Natural killer cell treated with Interleukin-12 subunit alpha and Interleukin-12 subunit beta and Interleukin-15 and Interleukin-18, amount 100 ng/mL, for 72 hours (primary cell): ENCODE measurements around the gene ICOSLG. TPM values are rescaled to one million over a fixed set of nuclear protein-coding genes. Genes with fewer than 3 reads are reported as not detected.

Experiments
- ATAC-seq, 2 donors: fragments of 150-1000 bp; cut with Tn5 transposase in 1 of 2; sonication (Bioruptor Pico), chemical (Tn5 transposase) in 1 of 2; 2 replicates each; pipeline ENCODE4 v1.10.0; 2021
- DNase-seq: peaks from one replicate; pipeline ENCODE4 v3.0.0; 2022; ENCODE audit warnings: low spot score
- H3K27ac Mint-ChIP-seq, 2 donors: 1 replicate in 1 of 2; 2 replicates in 1 of 2; pipeline ENCODE4 v1.8.0; 2022; ENCODE audit warnings: mixed read lengths in 2 of 2, mild to moderate bottlenecking in 1 of 2, moderate library complexity in 1 of 2
- H3K27me3 Mint-ChIP-seq, 2 donors: 1 replicate in 1 of 2; 2 replicates in 1 of 2; pipeline ENCODE4 v1.8.0; 2022; ENCODE audit warnings: mixed read lengths in 2 of 2
- H3K36me3 Mint-ChIP-seq: one replicate; pipeline ENCODE4 v1.8.0; 2022; ENCODE audit warnings: mixed read lengths
- H3K4me1 Mint-ChIP-seq, 2 donors: 1 replicate in 1 of 2; 2 replicates in 1 of 2; pipeline ENCODE4 v1.8.0; 2022; ENCODE audit warnings: low read depth in 2 of 2, mixed read lengths in 2 of 2, mild to moderate bottlenecking in 1 of 2
- H3K4me3 Mint-ChIP-seq: one replicate; pipeline ENCODE4 v1.8.0; 2022; ENCODE audit warnings: mixed read lengths
- H3K9me3 Mint-ChIP-seq: 2 replicates; pipeline ENCODE4 v1.8.0; 2022; ENCODE audit warnings: mixed read lengths
- total RNA-seq, 2 donors: library from RNA; stranded (reverse); gene quantifications; one replicate each; pipeline ENCODE4 v1.2.3, GENCODE V29; 2022

ICOSLG gene
- total RNA-seq, 2 donors from 2014 or later, result 0.24 to 0.56 TPM

DNA sequence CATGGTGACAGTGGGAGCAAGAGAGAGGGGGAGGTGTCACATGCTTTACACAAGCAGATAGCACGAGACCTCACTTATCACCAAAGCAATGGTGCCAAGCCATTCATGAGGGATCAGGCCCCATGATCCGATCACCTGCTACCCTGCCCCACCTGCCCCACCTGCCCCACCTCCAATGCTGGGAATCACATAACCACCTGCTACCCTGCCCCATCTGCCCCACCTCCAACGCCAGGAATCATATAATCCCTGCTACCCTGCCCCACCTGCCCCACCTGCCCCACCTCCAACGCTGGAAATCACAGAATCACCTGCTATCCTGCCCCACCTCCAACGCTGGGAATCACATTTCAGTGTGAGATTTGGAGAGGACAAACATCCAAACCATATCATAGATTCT is 34.3 kb upstream of the ICOSLG start:
- Mint-ChIP-seq H3K4me3 (no peak overlapping the region), H3K9me3 (no peaks in the 10 kb centered on the region), H3K4me1 (no peaks in the 10 kb centered on the region), H3K36me3 (no peaks in the 10 kb centered on the region), H3K27me3 (peaks cover 0 to 3% of the 10 kb centered on the region in 2 donors), H3K27ac (no peak overlapping the region)
- no peak for DNase-seq
- ATAC-seq, result peak in 1 of 2 donors; percentile 20

DNA sequence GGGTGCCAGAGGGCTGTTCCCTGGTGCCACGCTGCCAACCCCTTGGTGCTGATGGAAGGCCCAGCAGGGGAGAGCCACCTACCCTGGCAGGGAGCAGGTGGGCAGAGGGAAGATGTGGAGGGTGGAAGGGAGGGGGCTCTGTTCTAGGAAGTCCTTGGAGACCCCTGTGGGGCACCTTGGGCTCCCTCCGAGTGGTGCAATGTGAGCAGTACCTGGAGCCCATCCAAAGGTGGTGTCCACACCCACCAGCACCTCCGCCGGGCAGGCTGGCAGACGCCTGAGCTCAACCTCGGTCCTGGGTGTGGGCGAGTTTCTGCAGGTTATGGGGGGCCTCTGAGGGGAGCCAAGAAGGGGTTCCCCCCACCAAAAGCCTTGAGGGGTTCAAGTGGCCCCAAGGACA is 32.3 kb upstream of the ICOSLG start:
- Mint-ChIP-seq H3K27me3 (peaks cover 3 to 5% of the 10 kb centered on the region in 2 donors), H3K4me3 (no peak overlapping the region), H3K27ac (no peak overlapping the region), H3K36me3 (no peaks in the 10 kb centered on the region), H3K9me3 (no peaks in the 10 kb centered on the region), H3K4me1 (no peaks in the 10 kb centered on the region)
- no peak for DNase-seq
- ATAC-seq, result no peak

DNA sequence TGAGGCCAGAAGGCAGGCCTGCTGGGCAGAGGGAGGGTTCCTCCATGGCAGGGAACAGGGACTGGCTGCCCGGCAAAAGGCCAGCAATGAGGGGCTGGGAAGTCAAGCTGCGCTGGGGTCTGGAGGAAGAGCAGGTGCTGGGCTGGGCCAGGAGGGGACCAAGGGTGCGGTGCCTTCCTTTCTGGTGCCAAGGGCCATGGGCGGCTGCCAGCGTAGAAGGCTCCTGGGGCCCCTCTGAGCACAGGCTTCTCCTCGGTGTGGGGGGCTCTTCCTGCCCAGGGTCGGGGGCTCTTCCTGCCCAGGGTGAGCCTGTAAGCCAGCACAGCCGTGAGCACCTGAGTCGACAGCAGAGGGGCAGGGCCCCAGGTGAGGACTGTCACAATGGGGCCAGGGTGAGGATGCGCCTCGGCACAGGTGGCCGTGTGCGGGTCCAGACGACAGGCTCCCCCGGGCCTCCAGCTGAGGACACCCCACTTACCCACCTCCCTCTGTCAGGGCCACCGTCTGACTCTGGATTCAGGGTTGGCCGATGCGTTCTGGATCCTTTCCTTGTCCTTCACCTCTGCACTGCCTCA is 31.6 kb upstream of the ICOSLG start:
- Mint-ChIP-seq H3K27ac (no peak overlapping the region), H3K27me3 (peaks cover 3 to 5% of the 10 kb centered on the region in 2 donors), H3K36me3 (no peaks in the 10 kb centered on the region), H3K9me3 (no peaks in the 10 kb centered on the region), H3K4me1 (no peaks in the 10 kb centered on the region), H3K4me3 (no peak overlapping the region)
- DNase-seq (no peak), ATAC-seq (peak; percentile 9 to 15)

DNA sequence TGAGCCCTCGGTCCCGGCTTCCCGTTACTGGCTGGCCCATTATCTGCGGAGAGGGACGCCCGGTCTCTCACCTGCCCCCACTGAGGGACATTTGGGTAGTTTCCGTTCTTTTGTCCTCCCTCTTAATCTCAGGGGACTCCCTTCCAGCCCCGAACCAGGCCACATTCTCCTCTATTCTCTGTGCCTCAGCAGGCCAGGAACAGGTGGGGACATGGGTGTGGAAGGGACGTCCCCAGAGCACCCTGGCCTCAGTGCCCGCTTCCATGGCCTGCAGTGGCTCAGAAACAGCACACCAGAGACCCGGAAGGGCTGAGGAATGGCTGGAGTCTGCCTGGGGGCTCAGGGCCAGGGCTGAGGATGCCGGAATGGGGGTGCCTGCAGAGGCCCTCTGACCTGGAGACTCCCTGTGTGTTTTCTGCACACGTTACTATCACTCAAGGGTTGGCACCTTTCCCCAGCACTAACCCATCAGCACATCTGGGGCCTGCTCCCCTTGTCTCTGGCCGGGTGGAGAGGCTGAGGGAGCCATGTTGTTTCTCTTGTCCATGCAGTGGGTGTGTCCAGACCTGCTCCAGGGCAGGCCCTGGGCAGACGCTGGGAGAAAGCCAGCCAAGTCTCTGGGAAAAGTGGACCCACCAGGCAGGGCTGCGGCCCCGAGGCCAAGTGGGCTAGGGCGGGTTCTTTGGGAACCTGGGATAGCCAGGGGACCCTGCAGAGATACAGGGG is 31.0 kb upstream of the ICOSLG start:
- no peak for ATAC-seq
- H3K36me3 Mint-ChIP-seq, result no peaks in the 10 kb centered on the region
- no peak for DNase-seq
- peaks cover 3 to 5% of the 10 kb centered on the region in 2 donors for H3K27me3 Mint-ChIP-seq
- H3K9me3 Mint-ChIP-seq, result no peaks in the 10 kb centered on the region
- no peak overlapping the region for H3K4me3 Mint-ChIP-seq
- H3K27ac Mint-ChIP-seq, result no peak overlapping the region
- H3K4me1 Mint-ChIP-seq, result no peaks in the 10 kb centered on the region

DNA sequence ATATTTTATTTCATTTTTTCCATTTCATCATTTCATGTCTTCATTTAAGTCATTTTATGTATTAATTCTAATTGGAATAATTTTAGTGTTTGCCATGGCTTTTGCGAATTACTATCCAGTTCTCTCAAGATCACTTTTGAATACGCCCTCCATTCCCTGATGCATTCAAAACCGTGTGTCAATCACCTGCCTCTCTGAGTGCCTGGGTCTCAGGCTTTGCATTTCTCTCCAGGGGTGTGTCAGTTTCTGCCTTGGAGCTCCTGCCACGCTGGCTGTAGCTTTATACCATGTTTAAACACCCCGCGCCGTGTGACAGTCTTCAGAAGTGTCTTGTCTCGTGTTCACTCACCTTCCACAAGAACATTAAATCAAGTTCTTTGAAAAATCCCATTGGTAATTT is 28.3 kb upstream of the ICOSLG start:
- no peaks in the 10 kb centered on the region for H3K4me1 Mint-ChIP-seq
- H3K9me3 Mint-ChIP-seq, result no peaks in the 10 kb centered on the region
- H3K4me3 Mint-ChIP-seq, result no peak overlapping the region
- no peak overlapping the region for H3K27ac Mint-ChIP-seq
- no peaks in the 10 kb centered on the region for H3K36me3 Mint-ChIP-seq
- H3K27me3 Mint-ChIP-seq, result peaks cover 0 to 5% of the 10 kb centered on the region in 2 donors
- DNase-seq (no peak), ATAC-seq (no peak)

DNA sequence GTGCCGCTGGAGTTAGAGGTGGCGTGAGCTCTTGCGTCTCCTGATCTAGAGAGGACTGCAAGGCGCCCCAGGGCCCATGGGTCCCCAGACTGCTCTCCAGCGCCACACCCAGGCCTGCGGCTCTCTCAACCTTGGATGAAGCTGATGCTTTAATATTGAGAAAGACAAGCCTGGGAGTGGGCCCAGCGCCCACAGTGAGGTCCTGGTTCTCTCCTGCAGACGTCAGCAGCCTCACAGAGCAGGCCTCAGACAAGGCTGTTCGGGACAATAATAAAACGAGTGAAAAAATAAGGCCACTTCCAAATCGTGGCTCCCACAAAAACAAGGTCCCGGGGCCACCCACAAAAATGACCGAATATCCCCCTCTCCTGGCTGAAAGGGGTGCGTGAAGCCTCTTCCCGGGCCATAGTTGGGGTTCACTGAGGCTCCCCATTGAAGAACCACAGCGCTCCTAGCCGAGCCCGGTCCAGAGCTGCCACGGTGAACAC is 27.0 kb upstream of the ICOSLG start:
- no peak for ATAC-seq
- DNase-seq, result no peak
- no peaks in the 10 kb centered on the region for H3K9me3 Mint-ChIP-seq
- H3K27ac Mint-ChIP-seq, result no peak overlapping the region
- no peaks in the 10 kb centered on the region for H3K4me1 Mint-ChIP-seq
- no peak overlapping the region for H3K4me3 Mint-ChIP-seq
- no peaks in the 10 kb centered on the region for H3K36me3 Mint-ChIP-seq
- peaks cover 0 to 5% of the 10 kb centered on the region in 2 donors for H3K27me3 Mint-ChIP-seq

DNA sequence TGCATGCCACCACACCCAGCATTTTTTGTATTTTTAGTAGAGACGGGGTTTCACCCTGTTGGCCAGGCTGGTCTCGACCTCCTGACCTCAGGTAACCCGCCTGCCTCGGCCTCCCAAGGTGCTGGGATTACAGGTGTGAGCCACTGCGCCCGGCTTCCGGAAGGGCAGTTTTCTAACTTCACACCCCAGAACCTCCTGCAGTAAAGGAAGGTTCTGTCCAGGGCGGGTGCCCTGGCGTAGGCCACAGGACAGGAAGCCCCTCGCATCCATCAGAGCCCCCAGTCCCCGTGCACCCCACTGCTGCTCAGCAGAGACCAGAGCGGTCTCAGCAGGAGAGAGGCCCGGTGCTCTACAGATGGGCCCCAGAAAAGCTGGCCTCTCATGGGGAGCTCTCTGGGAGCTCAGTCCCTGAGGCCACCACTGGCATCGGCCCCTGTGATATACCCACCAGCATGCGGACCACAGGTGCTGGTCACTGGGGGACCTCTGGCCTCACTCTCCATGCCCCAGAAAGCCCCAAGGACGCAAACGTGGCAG is 25.1 kb upstream of the ICOSLG start:
- Mint-ChIP-seq H3K27me3 (peaks cover 0 to 5% of the 10 kb centered on the region in 2 donors), H3K4me3 (no peak overlapping the region), H3K27ac (no peak overlapping the region), H3K9me3 (no peaks in the 10 kb centered on the region), H3K36me3 (no peaks in the 10 kb centered on the region), H3K4me1 (no peaks in the 10 kb centered on the region)
- ATAC-seq, result peak; percentile 11 to 13
- no peak for DNase-seq

DNA sequence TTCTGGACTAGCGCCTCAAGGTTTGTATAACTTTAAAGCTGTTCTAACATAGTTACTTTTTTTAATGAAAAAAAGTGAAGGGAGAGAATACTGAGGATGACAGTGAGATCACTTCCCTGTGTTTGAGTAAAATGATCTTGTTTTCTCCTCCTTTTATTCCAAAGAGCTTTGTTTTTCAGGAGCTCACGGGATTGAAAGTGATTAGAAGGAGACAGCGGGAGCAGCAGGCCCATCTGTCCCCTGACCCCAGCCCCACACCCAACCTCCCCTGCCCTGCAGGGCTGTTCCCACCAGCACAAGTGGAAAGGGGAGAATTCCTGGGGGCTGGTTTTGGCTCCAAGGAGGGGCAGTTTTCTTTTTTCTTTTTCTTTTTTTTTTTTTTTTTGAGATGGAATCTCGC is 23.0 kb upstream of the ICOSLG start:
- Mint-ChIP-seq H3K36me3 (no peaks in the 10 kb centered on the region), H3K9me3 (no peaks in the 10 kb centered on the region), H3K27me3 (no peaks in the 10 kb centered on the region), H3K27ac (no peak overlapping the region), H3K4me1 (no peaks in the 10 kb centered on the region), H3K4me3 (no peak overlapping the region)
- no peak for ATAC-seq
- no peak for DNase-seq

GRCh38 chr21:44263221-44263760 is 22.5 kb upstream of the ICOSLG start:
- Mint-ChIP-seq H3K36me3 (no peaks in the 10 kb centered on the region), H3K27me3 (no peaks in the 10 kb centered on the region), H3K27ac (no peak overlapping the region), H3K4me1 (no peaks in the 10 kb centered on the region), H3K9me3 (no peaks in the 10 kb centered on the region), H3K4me3 (no peak overlapping the region)
- ATAC-seq, result peak in 1 of 2 donors; percentile 22
- DNase-seq, result no peak

GRCh38 chr21:44262338-44263056 is 21.8 kb upstream of the ICOSLG start:
- H3K9me3 Mint-ChIP-seq, result no peaks in the 10 kb centered on the region
- ATAC-seq (no peak), DNase-seq (no peak)
- no peak overlapping the region for H3K4me3 Mint-ChIP-seq
- no peaks in the 10 kb centered on the region for H3K36me3 Mint-ChIP-seq
- no peaks in the 10 kb centered on the region for H3K4me1 Mint-ChIP-seq
- no peak overlapping the region for H3K27ac Mint-ChIP-seq
- no peaks in the 10 kb centered on the region for H3K27me3 Mint-ChIP-seq

GRCh38 chr21:44261675-44262295 is 21.0 kb upstream of the ICOSLG start, which contains the start of gene DNMT3L:
Gene DNMT3L, minus strand, starts transcription at chr21:44261897. Its CDS starts 638 bp downstream, at chr21:44261259.
- no peaks in the 10 kb centered on the region for H3K4me1 Mint-ChIP-seq
- H3K9me3 Mint-ChIP-seq, result no peaks in the 10 kb centered on the region
- no peak for ATAC-seq
- no peaks in the 10 kb centered on the region for H3K36me3 Mint-ChIP-seq
- no peak within 1 kb of the TSS for H3K4me3 Mint-ChIP-seq
- DNase-seq, result no peak
- H3K27ac Mint-ChIP-seq, result no peak within 1 kb of the TSS
- H3K27me3 Mint-ChIP-seq, result no peaks in the 10 kb centered on the region

GRCh38 chr21:44260791-44261631 is 20.3 kb upstream of the ICOSLG start:
- no peaks in the 10 kb centered on the region for H3K4me1 Mint-ChIP-seq
- no peaks in the 10 kb centered on the region for H3K36me3 Mint-ChIP-seq
- no peaks in the 10 kb centered on the region for H3K9me3 Mint-ChIP-seq
- ATAC-seq (no peak), DNase-seq (no peak)
- no peak overlapping the region for H3K4me3 Mint-ChIP-seq
- H3K27me3 Mint-ChIP-seq, result no peaks in the 10 kb centered on the region
- H3K27ac Mint-ChIP-seq, result no peak overlapping the region

GRCh38 chr21:44260066-44260465 is 19.3 kb upstream of the ICOSLG start:
- ATAC-seq, result no peak
- H3K4me3 Mint-ChIP-seq, result no peak overlapping the region
- H3K27me3 Mint-ChIP-seq, result no peaks in the 10 kb centered on the region
- DNase-seq, result no peak
- no peak overlapping the region for H3K27ac Mint-ChIP-seq
- no peaks in the 10 kb centered on the region for H3K36me3 Mint-ChIP-seq
- H3K4me1 Mint-ChIP-seq, result no peaks in the 10 kb centered on the region
- no peaks in the 10 kb centered on the region for H3K9me3 Mint-ChIP-seq
